Sigmoid colon (tissue), 7 donors: ENCODE measurements around the gene ACER1. TPM values are rescaled to one million over a fixed set of nuclear protein-coding genes. Genes with fewer than 3 reads are reported as not detected.
A peak's percentile ranks its signal among the peaks of the same experiment; 100 is the strongest.

Experiments
- DNase-seq: peaks from one replicate; pipeline ENCODE4 v3.0.0-alpha.2; 2019
- H3K27ac ChIP-seq, 4 donors: fragments of 200-600 bp; sonication (generic); one replicate each; pipeline ENCODE4 v1.5.1; 2016 to 2019; ENCODE audit warnings: mild to moderate bottlenecking in 1 of 4
- H3K27me3 ChIP-seq, 3 donors: fragments of 200-600 bp; sonication (generic); one replicate each; pipeline ENCODE4 v1.5.1; 2019; ENCODE audit warnings: mild to moderate bottlenecking in 1 of 3
- H3K36me3 ChIP-seq, 4 donors: fragments of 200-600 bp; sonication (generic); one replicate each; pipeline ENCODE4 v1.5.1; 2016 to 2019
- H3K4me1 ChIP-seq, 4 donors: fragments of 200-600 bp; sonication (generic); one replicate each; pipeline ENCODE4 v1.5.1; 2017 to 2019
- H3K4me3 ChIP-seq, 4 donors: fragments of 200-600 bp; sonication (generic); one replicate each; pipeline ENCODE4 v1.5.1; 2017 to 2019; ENCODE audit warnings: mild to moderate bottlenecking in 2 of 4, moderate library complexity in 1 of 4
- H3K9me3 ChIP-seq, 4 donors: fragments of 200-600 bp in 3 of 4; sonication (generic) in 3 of 4; one replicate each; pipeline versions ENCODE4 v1.5.1 to v1.6.1; 2013 to 2019
- EP300 ChIP-seq, 4 donors: sonication (generic); formaldehyde crosslinking; IDR thresholded peaks; one replicate each; pipeline ENCODE4 v1.6.1; 2017; ENCODE audit warnings: antibody characterized with exemption in 4 of 4
- POLR2A ChIP-seq, 2 donors: fragments of 450-650 bp; IDR thresholded peaks; one replicate each; pipeline ENCODE4 v1.6.1; 2016; ENCODE audit warnings: antibody characterized with exemption in 2 of 2, mild to moderate bottlenecking in 2 of 2, moderate library complexity in 2 of 2
- POLR2AphosphoS5 ChIP-seq, 4 donors: sonication (generic); formaldehyde crosslinking; IDR thresholded peaks; one replicate each; pipeline ENCODE4 v1.6.1; 2017; ENCODE audit warnings: antibody characterized with exemption in 4 of 4
- WGBS, 2 donors: extraction: QIAGEN DNeasy Blood & Tissue Kit; methylation state at CpG; one replicate each; pipeline ENCODE4 v1.1.7; 2013; 5-methylcytosine and 5-hydroxymethylcytosine counted together
- intact Hi-C: fragments of 100-400 bp; cut with DNase I; formaldehyde crosslinking; loops from one replicate; pipeline ENCODE4 v1.15.1; 2023
- polyA plus RNA-seq, 3 donors: library from polyadenylated mRNA; stranded (reverse); fragments of 200-250 nt; gene quantifications; one replicate each; pipeline ENCODE4 v1.2.3, GENCODE V29; 2013
- total RNA-seq, 4 donors: library from RNA; depleted of rRNA; stranded (reverse); fragments of >200 nt; gene quantifications; one replicate each; pipeline ENCODE4 v1.1.0, GENCODE V29; 2016
- TF ChIP-seq, protein P1 (sequence below), 4 experiments: fragments of 450-650 bp in 3 of 4; fragments of 200-600 bp in 1 of 4; IDR thresholded peaks; one replicate each; pipeline ENCODE4 v1.5.1; 2016 to 2019; ENCODE audit warnings: antibody characterized with exemption in 4 of 4, mild to moderate bottlenecking in 3 of 4, moderate library complexity in 2 of 4
- donor health status: healthy with polysubstance abuse.
- donor health status: Bipolar disorder and iron deficiency.
- donor health status: healthy.

The ACER1 gene
- total and polyA plus RNA-seq, 7 donors, result 0.19 TPM; not detected in 6

DNA sequence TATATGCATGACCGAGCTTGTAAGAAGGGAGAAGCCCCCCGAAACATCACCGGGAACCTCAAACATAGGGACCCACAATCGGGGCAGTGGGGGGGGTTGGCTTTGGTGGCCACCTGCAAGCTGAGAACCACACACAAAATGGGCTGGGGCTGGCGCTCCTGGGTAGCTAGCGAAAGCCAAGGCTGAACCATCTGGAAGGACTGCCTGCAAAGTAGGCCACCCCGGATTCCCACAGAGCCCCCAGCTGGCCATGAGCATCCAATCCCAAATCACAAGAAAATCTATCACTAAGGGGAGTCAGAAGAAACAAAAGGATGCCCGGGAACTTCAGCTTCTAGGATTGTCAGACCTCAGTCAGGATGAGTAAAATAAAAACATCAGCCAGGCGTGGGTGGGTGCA lies 45.1 kb upstream of the ACER1 start:
- DNase-seq, result no peak
- Histone ChIP-seq H3K4me1 (peaks cover 0 to 28% (median 20%) of the 10 kb centered on the region in 4 donors), H3K4me3 (no peak overlapping the region), H3K9me3 (no peaks in the 10 kb centered on the region), H3K36me3 (peaks cover 30 to 65% (median 38%) of the 10 kb centered on the region in 4 donors), H3K27me3 (no peaks in the 10 kb centered on the region), H3K27ac (peak overlapping the region in 2 of 4 donors; percentile 52 to 78)
- TF ChIP-seq POLR2AphosphoS5 (IDR thresholded peaks at IDR 0.05) (no peak), EP300 (IDR thresholded peaks at IDR 0.05) (no peak), POLR2A (IDR thresholded peaks at IDR 0.05) (no peak)
- TF ChIP-seq, protein P1, sequence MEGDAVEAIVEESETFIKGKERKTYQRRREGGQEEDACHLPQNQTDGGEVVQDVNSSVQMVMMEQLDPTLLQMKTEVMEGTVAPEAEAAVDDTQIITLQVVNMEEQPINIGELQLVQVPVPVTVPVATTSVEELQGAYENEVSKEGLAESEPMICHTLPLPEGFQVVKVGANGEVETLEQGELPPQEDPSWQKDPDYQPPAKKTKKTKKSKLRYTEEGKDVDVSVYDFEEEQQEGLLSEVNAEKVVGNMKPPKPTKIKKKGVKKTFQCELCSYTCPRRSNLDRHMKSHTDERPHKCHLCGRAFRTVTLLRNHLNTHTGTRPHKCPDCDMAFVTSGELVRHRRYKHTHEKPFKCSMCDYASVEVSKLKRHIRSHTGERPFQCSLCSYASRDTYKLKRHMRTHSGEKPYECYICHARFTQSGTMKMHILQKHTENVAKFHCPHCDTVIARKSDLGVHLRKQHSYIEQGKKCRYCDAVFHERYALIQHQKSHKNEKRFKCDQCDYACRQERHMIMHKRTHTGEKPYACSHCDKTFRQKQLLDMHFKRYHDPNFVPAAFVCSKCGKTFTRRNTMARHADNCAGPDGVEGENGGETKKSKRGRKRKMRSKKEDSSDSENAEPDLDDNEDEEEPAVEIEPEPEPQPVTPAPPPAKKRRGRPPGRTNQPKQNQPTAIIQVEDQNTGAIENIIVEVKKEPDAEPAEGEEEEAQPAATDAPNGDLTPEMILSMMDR (IDR thresholded peaks at IDR 0.05), result no peak
- intact Hi-C loops, result loop anchor here (10.0 kb wide), 1 partner anchor 686 kb away; the partner anchor contains the start of gene ZNF557
- 87 to 89% methylated on average over 9 of the region's 9 CpGs for WGBS, 2 donors

- Histone ChIP-seq H3K27ac (peak overlapping the region; percentile 31 to 78 (median 44)), H3K27me3 (no peaks in the 10 kb centered on the region), H3K4me3 (no peak overlapping the region), H3K36me3 (peaks cover 27 to 60% (median 36%) of the 10 kb centered on the region in 4 donors), H3K4me1 (peaks cover 0 to 29% (median 21%) of the 10 kb centered on the region in 4 donors), H3K9me3 (no peaks in the 10 kb centered on the region)
- WGBS, 2 donors, result 78 to 81% methylated on average over 6 of the region's 6 CpGs
- intact Hi-C loops, result loop anchor here (10.0 kb wide), 1 partner anchor 687 kb away; the partner anchor contains the start of gene ZNF557
- DNase-seq, result no peak
- TF ChIP-seq EP300 (IDR thresholded peaks at IDR 0.05), result no peak
- no peak for TF ChIP-seq POLR2A (IDR thresholded peaks at IDR 0.05)
- TF ChIP-seq POLR2AphosphoS5 (IDR thresholded peaks at IDR 0.05), result no peak
- TF ChIP-seq, protein P1 (IDR thresholded peaks at IDR 0.05), result no peak
Measured at GRCh38 chr19:6378041-6378440, 44.6 kb upstream of the ACER1 start.

DNA sequence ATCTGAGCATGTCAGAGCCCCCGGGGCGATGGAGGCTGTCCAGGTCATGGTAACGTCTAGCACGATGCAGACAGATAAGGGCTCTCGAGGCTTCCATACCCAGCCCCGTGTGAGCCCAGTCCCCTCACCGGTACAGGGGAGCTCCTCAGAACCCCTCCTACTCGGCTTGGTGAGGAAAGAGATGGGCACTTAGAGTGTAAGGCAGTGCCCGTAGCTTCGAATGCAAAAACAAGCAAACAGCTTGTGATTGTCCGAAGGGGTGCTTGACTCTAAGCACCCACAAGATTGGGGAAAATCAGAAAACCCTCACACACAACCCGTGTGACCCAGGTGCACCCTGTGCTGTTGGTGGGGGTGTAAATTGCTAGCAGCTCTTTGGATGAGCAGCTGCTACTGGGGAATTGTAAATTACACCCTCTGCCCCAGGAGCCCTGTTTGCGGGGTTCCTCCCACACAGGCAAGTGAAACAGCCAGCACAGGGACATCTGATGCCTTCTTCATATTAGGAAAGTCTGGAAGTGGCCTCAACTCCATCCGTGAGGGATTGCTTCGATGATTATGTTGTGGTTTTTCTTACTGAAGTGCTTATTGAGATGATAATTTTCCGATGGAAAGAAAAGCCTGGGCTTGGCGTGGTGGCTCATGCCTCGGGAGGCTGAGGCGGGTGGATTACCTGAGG lies 43.2 kb upstream of the ACER1 start:
- no peak for DNase-seq
- peak overlapping the region in 1 of 4 donors; percentile 78 for H3K27ac ChIP-seq
- H3K4me3 ChIP-seq, result no peak overlapping the region
- 81 to 86% methylated on average over 19 of the region's 19 CpGs for WGBS, 2 donors
- H3K36me3 ChIP-seq, result peaks cover 21 to 46% (median 28%) of the 10 kb centered on the region in 4 donors
- no peaks in the 10 kb centered on the region for H3K9me3 ChIP-seq
- no peaks in the 10 kb centered on the region for H3K27me3 ChIP-seq
- peaks cover 4 to 29% (median 21%) of the 10 kb centered on the region in 4 donors for H3K4me1 ChIP-seq
- TF ChIP-seq, protein P1 (IDR thresholded peaks at IDR 0.05), result no peak
- peak in 1 of 4 donors; percentile 15 for TF ChIP-seq POLR2AphosphoS5 (IDR thresholded peaks at IDR 0.05)
- TF ChIP-seq POLR2A (IDR thresholded peaks at IDR 0.05), result no peak
- intact Hi-C loops, result loop anchor here (10.0 kb wide), 1 partner anchor 688 kb away; the partner anchor contains the start of gene ZNF557

DNA sequence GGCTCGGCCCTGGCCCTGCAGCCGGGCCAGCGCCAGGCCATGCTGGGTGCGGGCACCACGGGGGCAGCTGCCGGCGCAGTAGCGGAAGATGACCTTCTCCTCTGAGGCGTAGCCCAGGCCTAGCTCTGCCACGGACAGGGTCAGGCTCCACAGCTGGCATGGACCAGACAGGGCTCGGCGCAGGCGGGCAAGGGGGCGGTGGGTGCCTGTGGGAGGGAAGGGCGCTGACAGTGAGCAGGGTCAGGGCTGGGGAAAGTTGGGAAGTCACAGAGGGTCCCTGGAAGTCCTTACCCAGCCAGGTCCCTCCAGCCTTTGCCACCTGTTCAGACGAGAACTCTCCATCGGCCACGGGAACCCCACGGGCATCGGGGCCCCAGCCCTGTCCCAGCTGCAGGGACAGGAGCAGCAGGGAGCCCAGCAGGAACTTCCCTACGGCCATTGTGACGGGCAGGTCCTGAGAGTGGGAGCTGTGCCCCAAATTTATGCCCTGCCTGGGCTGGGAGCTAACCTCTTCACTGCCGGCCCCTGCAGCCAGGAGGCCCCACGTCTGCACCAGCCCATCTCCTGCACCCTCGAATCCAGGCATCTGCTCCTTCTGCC lies 42.1 kb upstream of the ACER1 start, which contains the start of gene PSPN:
PSPN (minus strand) TSS at position 523 of the 600 bp plus-strand sequence; CDS start at position 439, 84 bp downstream.
- intact Hi-C loops, result loop anchor here (10.0 kb wide), 1 partner anchor 689 kb away; the partner anchor contains the start of gene ZNF557
- peak; percentile 69 for DNase-seq
- Histone ChIP-seq H3K4me3 (no peak within 1 kb of the TSS), H3K9me3 (no peaks in the 10 kb centered on the region), H3K27ac (peak within 1 kb of the TSS in 1 of 4 donors; percentile 78), H3K4me1 (peaks cover 4 to 29% (median 21%) of the 10 kb centered on the region in 4 donors), H3K27me3 (no peaks in the 10 kb centered on the region), H3K36me3 (peaks cover 10 to 35% (median 17%) of the 10 kb centered on the region in 4 donors)
- 88 to 91% methylated on average over 25 of the region's 25 CpGs for WGBS, 2 donors
- TF ChIP-seq EP300 (IDR thresholded peaks at IDR 0.05), result no peak
- TF ChIP-seq, protein P1 (IDR thresholded peaks at IDR 0.05), result no peak
- TF ChIP-seq POLR2A (IDR thresholded peaks at IDR 0.05), result no peak
- TF ChIP-seq POLR2AphosphoS5 (IDR thresholded peaks at IDR 0.05), result no peak
